Measurements from ENCODE around the gene BRD9. TPM values are rescaled to one million over a fixed set of nuclear protein-coding genes. Genes with fewer than 3 reads are reported as not detected.
"Not testable (repeated sequence)": the region's sequence is repeated elsewhere in the genome, so short reads cannot be mapped to it uniquely, and the experiment has no call there.

The BRD9 gene
- total RNA-seq, 4 donors from 2014 or later = 19.6 to 29.9 (median 25.2) TPM

- Histone ChIP-seq H3K4me3 (replicated peaks in 1 of 3) (no peak overlapping the region), H3K9me3 (no peaks in the 10 kb centered on the region), H3K27ac (no peak overlapping the region), H3K36me3 (no peaks in the 10 kb centered on the region), H3K4me1 (peaks cover 0 to 5% of the 10 kb centered on the region in 2 donors), H3K27me3 (no peaks in the 10 kb centered on the region)
- intact Hi-C loops (cut with DNase I) = no loop called here
- DNase-seq = no peak
- WGBS, 2 donors = 79 to 82% methylated on average over 12 to 16 of the region's 16 CpGs
- TF ChIP-seq, protein P1, sequence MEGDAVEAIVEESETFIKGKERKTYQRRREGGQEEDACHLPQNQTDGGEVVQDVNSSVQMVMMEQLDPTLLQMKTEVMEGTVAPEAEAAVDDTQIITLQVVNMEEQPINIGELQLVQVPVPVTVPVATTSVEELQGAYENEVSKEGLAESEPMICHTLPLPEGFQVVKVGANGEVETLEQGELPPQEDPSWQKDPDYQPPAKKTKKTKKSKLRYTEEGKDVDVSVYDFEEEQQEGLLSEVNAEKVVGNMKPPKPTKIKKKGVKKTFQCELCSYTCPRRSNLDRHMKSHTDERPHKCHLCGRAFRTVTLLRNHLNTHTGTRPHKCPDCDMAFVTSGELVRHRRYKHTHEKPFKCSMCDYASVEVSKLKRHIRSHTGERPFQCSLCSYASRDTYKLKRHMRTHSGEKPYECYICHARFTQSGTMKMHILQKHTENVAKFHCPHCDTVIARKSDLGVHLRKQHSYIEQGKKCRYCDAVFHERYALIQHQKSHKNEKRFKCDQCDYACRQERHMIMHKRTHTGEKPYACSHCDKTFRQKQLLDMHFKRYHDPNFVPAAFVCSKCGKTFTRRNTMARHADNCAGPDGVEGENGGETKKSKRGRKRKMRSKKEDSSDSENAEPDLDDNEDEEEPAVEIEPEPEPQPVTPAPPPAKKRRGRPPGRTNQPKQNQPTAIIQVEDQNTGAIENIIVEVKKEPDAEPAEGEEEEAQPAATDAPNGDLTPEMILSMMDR (IDR thresholded peaks at IDR 0.05) = no peak
- TF ChIP-seq POLR2A (IDR thresholded peaks at IDR 0.05) = no peak
Observed at GRCh38 chr5:851553-851952, 41.0 kb downstream of the BRD9 start.

GRCh38 chr5:851076-851475 lies 41.5 kb downstream of the BRD9 start:
- intact Hi-C loops (cut with DNase I) = no loop called here
- TF ChIP-seq POLR2A (IDR thresholded peaks at IDR 0.05) = no peak
- TF ChIP-seq, protein P1 (IDR thresholded peaks at IDR 0.05) = no peak
- Histone ChIP-seq H3K4me1 (peaks cover 0 to 5% of the 10 kb centered on the region in 2 donors), H3K27me3 (no peaks in the 10 kb centered on the region), H3K36me3 (no peaks in the 10 kb centered on the region), H3K9me3 (no peaks in the 10 kb centered on the region), H3K27ac (no peak overlapping the region), H3K4me3 (replicated peaks in 1 of 3) (no peak overlapping the region)
- WGBS, 2 donors = 38 to 39% methylated on average over 9 to 11 of the region's 19 CpGs
- DNase-seq = no peak

DNA sequence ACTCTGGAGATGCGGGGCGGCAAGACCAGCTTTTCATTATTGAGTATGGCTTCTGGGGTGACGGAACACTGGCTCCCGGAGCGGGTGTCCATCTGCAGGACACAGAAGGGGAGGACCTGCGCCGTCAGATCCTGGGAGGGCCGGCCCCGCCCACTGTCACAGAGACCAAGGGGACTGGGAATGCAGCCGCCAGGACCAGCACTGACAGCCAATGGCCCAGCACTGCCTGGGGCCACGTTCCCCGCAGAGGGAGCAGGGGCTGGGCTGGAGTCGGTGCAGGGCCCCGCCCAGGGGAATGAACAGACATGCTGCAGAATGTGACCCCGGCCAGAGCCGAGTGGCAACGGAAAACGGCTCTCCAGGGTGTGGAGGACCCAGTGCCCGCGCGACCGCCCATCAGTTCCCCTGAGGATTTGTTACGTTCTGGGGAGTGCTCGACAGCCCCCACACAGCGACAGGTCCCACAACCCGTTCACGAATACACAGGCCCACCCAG lies 42.0 kb downstream of the BRD9 start, which contains the start of gene ZDHHC11:
ZDHHC11 (minus strand) TSS at position 476 of the 496 bp plus-strand sequence; CDS start at position 92, 384 bp downstream.
- Histone ChIP-seq H3K27me3 (no peaks in the 10 kb centered on the region), H3K4me3 (replicated peaks in 1 of 3) (no peak within 1 kb of the TSS), H3K27ac (no peak within 1 kb of the TSS), H3K9me3 (no peaks in the 10 kb centered on the region), H3K4me1 (peaks cover 0 to 5% of the 10 kb centered on the region in 2 donors), H3K36me3 (no peaks in the 10 kb centered on the region)
- whole genome bisulfite sequencing, 2 donors = 75 to 81% methylated on average over 12 to 22 of the region's 27 CpGs
- intact Hi-C loops (cut with DNase I) = no loop called here
- no peak for DNase-seq
- TF ChIP-seq, protein P1 (IDR thresholded peaks at IDR 0.05) = no peak
- no peak for TF ChIP-seq POLR2A (IDR thresholded peaks at IDR 0.05)

DNA sequence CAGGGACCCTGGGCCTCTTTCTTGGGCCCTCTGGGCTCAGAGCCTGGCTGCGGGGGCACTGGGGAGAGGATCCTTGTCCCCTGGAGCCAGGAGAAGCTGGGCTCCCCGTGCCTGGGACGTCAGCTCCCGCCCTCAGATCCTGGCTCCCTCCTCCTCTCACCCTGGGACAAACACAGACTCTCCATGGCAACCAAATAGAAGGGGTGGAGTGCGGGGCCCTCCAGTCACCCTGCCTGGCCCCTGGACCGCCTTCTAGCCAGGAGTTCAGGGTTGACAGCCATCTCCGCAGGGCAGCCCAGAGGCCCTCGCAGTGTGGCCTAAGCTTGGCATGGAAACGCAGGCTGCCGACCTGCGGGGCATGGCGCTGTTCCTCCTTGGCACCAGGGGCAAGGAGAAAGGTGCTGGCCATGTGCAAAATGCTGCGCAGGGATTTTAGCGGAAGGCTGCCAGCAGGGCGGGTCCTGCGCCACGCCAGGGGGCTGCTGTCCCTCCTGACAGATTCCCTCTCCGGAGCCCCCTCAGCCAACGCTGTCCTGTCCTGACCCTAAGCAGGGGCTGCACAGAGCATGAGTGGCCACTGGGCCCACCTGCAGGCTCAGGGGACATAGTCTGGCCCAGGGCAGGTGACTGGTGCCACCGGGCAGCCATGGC lies 42.8 kb downstream of the BRD9 start:
- intact Hi-C loops (cut with DNase I) = no loop called here
- Histone ChIP-seq H3K27ac (no peak overlapping the region), H3K4me1 (peaks cover 0 to 5% of the 10 kb centered on the region in 2 donors), H3K4me3 (replicated peaks in 1 of 3) (no peak overlapping the region), H3K9me3 (no peaks in the 10 kb centered on the region), H3K36me3 (no peaks in the 10 kb centered on the region), H3K27me3 (no peaks in the 10 kb centered on the region)
- TF ChIP-seq, protein P1 (IDR thresholded peaks at IDR 0.05) = no peak
- no peak for TF ChIP-seq POLR2A (IDR thresholded peaks at IDR 0.05)
- WGBS, 2 donors = 68% methylated on average over 10 to 11 of the region's 20 CpGs
- DNase-seq = no peak

- no peaks in the 10 kb centered on the region for H3K27me3 ChIP-seq
- no peak overlapping the region for H3K4me3 ChIP-seq (replicated peaks in 1 of 3)
- 93% methylated on average over 6 to 9 of the region's 14 CpGs for WGBS, 2 donors
- TF ChIP-seq, protein P1 (IDR thresholded peaks at IDR 0.05) = no peak
- TF ChIP-seq POLR2A (IDR thresholded peaks at IDR 0.05) = no peak
- H3K9me3 ChIP-seq = no peaks in the 10 kb centered on the region
- DNase-seq = no peak
- H3K4me1 ChIP-seq = peaks cover 0 to 5% of the 10 kb centered on the region in 2 donors
- H3K27ac ChIP-seq = no peak overlapping the region
- intact Hi-C loops (cut with DNase I) = no loop called here
- no peaks in the 10 kb centered on the region for H3K36me3 ChIP-seq
Observed at GRCh38 chr5:848671-849111, 43.9 kb downstream of the BRD9 start.

DNA sequence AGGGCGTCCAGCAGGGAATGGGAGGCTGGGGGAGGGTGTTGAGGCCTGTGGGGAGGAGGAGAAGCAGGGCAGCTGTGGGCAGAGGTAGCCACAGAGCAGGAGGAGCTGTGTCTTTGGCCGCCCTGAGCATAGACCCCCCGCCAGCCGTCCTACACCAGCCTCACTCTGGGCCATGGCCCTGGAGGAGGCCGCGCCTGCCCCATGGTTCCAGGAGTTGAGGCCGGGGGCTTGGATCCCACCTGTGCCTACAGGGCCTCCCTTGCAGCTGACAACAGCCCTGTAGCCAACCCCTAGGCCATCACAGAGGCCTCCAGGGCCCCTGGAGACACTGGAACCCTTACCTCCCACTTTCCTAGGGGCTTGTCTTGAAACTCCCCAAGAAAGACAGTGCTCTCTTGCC lies 44.9 kb downstream of the BRD9 start:
- 96% methylated on average over 6 of the region's 7 CpGs; no CpG with 5 or more reads in 1 of the 2 donors for WGBS, 2 donors
- H3K27me3 ChIP-seq; H3K4me1 ChIP-seq; intact Hi-C loops (cut with DNase I); DNase-seq; H3K9me3 ChIP-seq; H3K4me3 ChIP-seq (replicated peaks in 1 of 3); H3K36me3 ChIP-seq; H3K27ac ChIP-seq: not testable (repeated sequence)

- H3K9me3 ChIP-seq; H3K36me3 ChIP-seq; DNase-seq; H3K4me1 ChIP-seq; H3K4me3 ChIP-seq (replicated peaks in 1 of 3); intact Hi-C loops (cut with DNase I); H3K27ac ChIP-seq; H3K27me3 ChIP-seq: not testable (repeated sequence)
- 87 to 92% methylated on average over 5 to 6 of the region's 18 CpGs for WGBS, 2 donors
Observed at GRCh38 chr5:847212-847611, 45.4 kb downstream of the BRD9 start.

Measured in thyroid gland (tissue), 4 donors.